B cell (primary cell): ENCODE data around the gene MT4. TPM values are rescaled to one million over a fixed set of nuclear protein-coding genes. Genes with fewer than 3 reads are reported as not detected.

Experiments used
- ATAC-seq: fragments of 200-7000 bp; cut with Tn5 transposase; one replicate; pipeline ENCODE4 v1.10.0; 2021; ENCODE audit warnings: low read depth, mild to moderate bottlenecking, moderate number of reproducible peaks, moderate library complexity
- CTCF ChIA-PET: fragments of 350-600 bp; sonication (Branson Sonifier 250); formaldehyde crosslinking; loops from one replicate; lab custom pipeline; 2021; ENCODE audit warnings: antibody characterized with exemption, inconsistent platforms; lab: Charles Lee
- POLR2A ChIA-PET: fragments of 350-600 bp; sonication (Branson Sonifier 250); formaldehyde crosslinking; loops from one replicate; lab custom pipeline; 2021; ENCODE audit warnings: antibody characterized with exemption; lab: Charles Lee
- DNase-seq: peaks from one replicate; pipeline ENCODE4 v3.0.0; 2013
- H2AFZ ChIP-seq: 2 replicates; pipeline ENCODE4 v1.6.1; 2012; ENCODE audit warnings: mild to moderate bottlenecking, low read depth, low read length; ENCODE audit not compliant: insufficient read depth, poor library complexity, severe bottlenecking
- H3K27ac ChIP-seq, 2 donors: 1 replicate in 1 of 2; 2 replicates in 1 of 2; pipeline ENCODE4 v1.5.1; 2012 to 2013; ENCODE audit warnings: low read length in 2 of 2, mild to moderate bottlenecking in 2 of 2, moderate library complexity in 1 of 2
- H3K27me3 ChIP-seq, 4 experiments: fragments of 200-600 bp in 1 of 4; sonication (generic) in 1 of 4; replicated peaks in 1 of 4; 1 replicate in 2 of 4; 2 replicates in 2 of 4; pipeline versions ENCODE4 v1.6.1 to v1.7.0; 2013 to 2016; ENCODE audit warnings: low read length in 3 of 4, mild to moderate bottlenecking in 2 of 4, mixed read lengths in 1 of 4, moderate library complexity in 1 of 4; ENCODE audit not compliant: insufficient read depth in 4 of 4, control insufficient read depth in 3 of 4; ENCODE audit errors: control extremely low read depth in 1 of 4
- H3K36me3 ChIP-seq, 2 experiments: replicated peaks in 1 of 2; 1 replicate in 1 of 2; 2 replicates in 1 of 2; pipeline versions ENCODE4 v1.6.1 to v1.7.1; 2013; ENCODE audit warnings: low read length in 1 of 2; ENCODE audit not compliant: insufficient read depth in 2 of 2, control insufficient read depth in 1 of 2; ENCODE audit errors: control extremely low read depth in 1 of 2, extremely low read depth in 1 of 2
- H3K4me1 ChIP-seq, 2 donors: fragments of 200-600 bp in 1 of 2; sonication (generic) in 1 of 2; 1 replicate in 1 of 2; 2 replicates in 1 of 2; pipeline versions ENCODE4 v1.5.1 to v1.6.1; 2013 to 2017; ENCODE audit warnings: low read length in 2 of 2; ENCODE audit not compliant: control insufficient read depth in 2 of 2, insufficient read depth in 2 of 2
- H3K4me2 ChIP-seq: replicated peaks from 2 replicates; pipeline ENCODE3; 2012; ENCODE audit warnings: mild to moderate bottlenecking, low read depth, low read length; ENCODE audit not compliant: poor library complexity, severe bottlenecking
- H3K4me3 ChIP-seq, 5 experiments: fragments of 200-600 bp in 1 of 5; sonication (generic) in 1 of 5; 1 replicate in 3 of 5; 2 replicates in 2 of 5; pipeline versions ENCODE4 v1.5.1 to v1.7.0; 2011 to 2016; ENCODE audit warnings: low read length in 4 of 5, mild to moderate bottlenecking in 4 of 5, low read depth in 2 of 5, control low read depth in 1 of 5, moderate library complexity in 1 of 5; ENCODE audit not compliant: insufficient read depth in 1 of 5; ENCODE audit errors: control extremely low read depth in 1 of 5, extremely low read depth in 1 of 5
- H3K79me2 ChIP-seq: fragments of 200-600 bp; sonication (generic); one replicate; pipeline ENCODE4 v1.6.0; 2016; ENCODE audit warnings: low read length; ENCODE audit not compliant: control insufficient read depth, insufficient read depth
- H3K9ac ChIP-seq: fragments of 200-600 bp; sonication (generic); 2 replicates; pipeline ENCODE4 v1.6.1; 2017; ENCODE audit warnings: mild to moderate bottlenecking, low read length, moderate library complexity
- H3K9me3 ChIP-seq, 3 donors: one replicate each; pipeline versions ENCODE4 v1.6.1 to v1.7.1; 2013; ENCODE audit warnings: low read length in 2 of 3; ENCODE audit not compliant: control insufficient read depth in 2 of 3, insufficient read depth in 1 of 3; ENCODE audit errors: control extremely low read depth in 1 of 3
- H4K20me1 ChIP-seq: 2 replicates; pipeline ENCODE4 v1.6.0; 2012; ENCODE audit warnings: mild to moderate bottlenecking, low read length; ENCODE audit not compliant: insufficient read depth, control insufficient read depth, poor library complexity, severe bottlenecking
- H3K27ac Mint-ChIP-seq: one replicate; pipeline ENCODE4 v1.8.0; 2021; ENCODE audit warnings: mixed read lengths
- H3K27me3 Mint-ChIP-seq: one replicate; pipeline ENCODE4 v1.8.0; 2021; ENCODE audit warnings: mixed read lengths
- H3K4me1 Mint-ChIP-seq: one replicate; pipeline ENCODE4 v1.8.0; 2021; ENCODE audit warnings: mixed read lengths
- H3K4me3 Mint-ChIP-seq: one replicate; pipeline ENCODE4 v1.8.0; 2021; ENCODE audit warnings: mixed read lengths
- H3K9me3 Mint-ChIP-seq: one replicate; pipeline ENCODE4 v1.8.0; 2022; ENCODE audit warnings: mixed read lengths; ENCODE audit not compliant: insufficient read depth
- CTCF ChIP-seq: fragments of 200-600 bp; IDR thresholded peaks from one replicate; pipeline ENCODE4 v1.8.0; 2022; ENCODE audit warnings: antibody characterized with exemption, mild to moderate bottlenecking
- EZH2 ChIP-seq: IDR thresholded peaks from 2 replicates; pipeline ENCODE4 v1.6.1; 2012; ENCODE audit warnings: borderline replicate concordance, low read depth, mild to moderate bottlenecking, moderate library complexity, low read length; ENCODE audit not compliant: insufficient read depth, poor library complexity, severe bottlenecking
- WGBS: methylation state at CpG from one replicate; pipeline ENCODE4 v1.1.5; 2013; ENCODE audit warnings: missing lambda C conversion rate; ENCODE audit not compliant: insufficient coverage; 5-methylcytosine and 5-hydroxymethylcytosine counted together
- intact Hi-C: fragments of 100-400 bp; cut with micrococcal nuclease; formaldehyde crosslinking; loops from one replicate; pipeline ENCODE4 v1.10.0; 2022
- polyA plus RNA-seq: library from polyadenylated mRNA; depleted of rRNA; stranded (reverse); fragments of >200 nt; gene quantifications from 2 replicates; pipeline ENCODE4 v1.2.3, GENCODE V29; 2012
- total RNA-seq, 2 donors: library from RNA; stranded (reverse); fragments of 120-200 nt in 1 of 2; gene quantifications; 1 replicate in 1 of 2; 2 replicates in 1 of 2; pipeline versions ENCODE4 v1.2.3 to v1.2.4, GENCODE V29; 2013 to 2022

The MT4 gene
- total and polyA plus RNA-seq, 2 donors (not counting 1 experiment from before 2014, with no cell fraction given) = not detected

DNA sequence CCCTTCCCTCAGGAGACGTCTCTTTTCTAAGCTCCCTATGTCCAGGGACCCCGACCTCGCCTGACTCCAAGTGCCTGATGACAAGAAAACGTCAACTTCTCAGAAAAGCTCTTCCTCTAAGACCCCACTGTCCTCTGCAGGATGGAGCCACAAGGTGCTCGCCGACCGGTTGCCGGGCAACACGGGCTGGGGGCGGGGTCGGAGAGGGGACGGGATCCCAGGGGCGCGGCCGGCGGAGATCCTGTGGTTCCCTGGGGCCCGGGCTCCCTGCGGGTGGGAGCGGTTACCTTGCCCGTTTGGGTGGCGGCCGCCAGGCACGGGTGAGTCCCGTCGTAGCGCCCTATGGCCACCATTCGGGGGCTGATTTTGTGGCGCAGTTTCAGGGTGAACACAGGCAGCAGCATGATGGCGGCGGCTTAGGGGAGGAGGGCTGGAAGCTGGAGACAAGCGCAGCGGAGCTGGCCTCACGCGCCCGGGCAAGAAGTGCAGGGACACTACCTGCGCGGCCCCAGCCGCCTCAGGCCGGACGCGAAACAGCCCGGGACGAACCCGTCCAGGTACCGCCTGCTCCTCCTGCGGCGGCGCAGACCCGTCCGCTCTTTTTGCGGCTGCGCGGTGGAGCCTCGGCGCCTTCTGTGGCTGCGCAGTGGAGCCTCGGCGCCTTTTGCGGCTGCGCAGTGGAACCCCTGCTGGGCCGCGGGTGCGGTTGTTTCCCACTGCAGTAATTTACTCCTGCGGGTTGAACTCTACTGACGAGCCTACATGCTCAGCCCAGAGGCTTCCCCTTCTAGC is 45.2 kb upstream of the MT4 start, which contains the start of gene BBS2:
Gene BBS2, minus strand, starts transcription at position 566 of the 792 bp plus-strand sequence. Its CDS starts 162 bp downstream, at position 404.
- DNase-seq (peak; percentile 94), ATAC-seq (peak; percentile 90)
- POLR2A ChIA-PET = interaction anchor here (0.7 to 1.2 kb wide), 2 partner anchors 182 to 414 kb away, joined by 3 to 4 read pairs; no protein-coding TSS in a partner anchor
- TF ChIP-seq EZH2 (no peak), CTCF (no peak)
- H3K36me3 ChIP-seq = no peaks in the 10 kb centered on the region
- H3K4me2 ChIP-seq = peak within 1 kb of the TSS; percentile 80
- Mint-ChIP-seq H3K4me3 (peak within 1 kb of the TSS; percentile 90), H3K9me3 (no peaks in the 10 kb centered on the region), H3K4me1 (peaks cover 38% of the 10 kb centered on the region), H3K27me3 (no peaks in the 10 kb centered on the region), H3K27ac (peak within 1 kb of the TSS; percentile 89)
- WGBS = under 1% methylated on average over 65 of the region's 65 CpGs
- H3K79me2 ChIP-seq = peaks cover 22% of the 10 kb centered on the region
- no peaks in the 10 kb centered on the region for H4K20me1 ChIP-seq
- no peaks in the 10 kb centered on the region for H3K27me3 ChIP-seq
- CTCF ChIA-PET = interaction anchor here (1.1 to 2.1 kb wide), 3 partner anchors 13 to 184 kb away, joined by 3 to 7 read pairs (median 5); no protein-coding TSS in a partner anchor
- H3K9ac ChIP-seq = peak within 1 kb of the TSS; percentile 93
- no peaks in the 10 kb centered on the region for H3K9me3 ChIP-seq
- H2AFZ ChIP-seq = peak within 1 kb of the TSS; percentile 99
- H3K4me3 ChIP-seq = peak within 1 kb of the TSS; percentile 64 to 97 (median 92)
- H3K27ac ChIP-seq = peak within 1 kb of the TSS; percentile 58 to 80
- intact Hi-C loops = loop anchor here (1.0 kb wide), 3 partner anchors 68 to 163 kb away; partner anchors contain the start of genes MT1X, MT2A, NUDT21 and OGFOD1
- H3K4me1 ChIP-seq = peaks cover 9 to 18% of the 10 kb centered on the region in 2 donors
